ENCODE data around the gene DYSF. TPM values are rescaled to one million over a fixed set of nuclear protein-coding genes. Genes with fewer than 3 reads are reported as not detected.

DYSF gene
- total RNA-seq, 1 experiment from 2014 or later: 0.24 TPM

DNA sequence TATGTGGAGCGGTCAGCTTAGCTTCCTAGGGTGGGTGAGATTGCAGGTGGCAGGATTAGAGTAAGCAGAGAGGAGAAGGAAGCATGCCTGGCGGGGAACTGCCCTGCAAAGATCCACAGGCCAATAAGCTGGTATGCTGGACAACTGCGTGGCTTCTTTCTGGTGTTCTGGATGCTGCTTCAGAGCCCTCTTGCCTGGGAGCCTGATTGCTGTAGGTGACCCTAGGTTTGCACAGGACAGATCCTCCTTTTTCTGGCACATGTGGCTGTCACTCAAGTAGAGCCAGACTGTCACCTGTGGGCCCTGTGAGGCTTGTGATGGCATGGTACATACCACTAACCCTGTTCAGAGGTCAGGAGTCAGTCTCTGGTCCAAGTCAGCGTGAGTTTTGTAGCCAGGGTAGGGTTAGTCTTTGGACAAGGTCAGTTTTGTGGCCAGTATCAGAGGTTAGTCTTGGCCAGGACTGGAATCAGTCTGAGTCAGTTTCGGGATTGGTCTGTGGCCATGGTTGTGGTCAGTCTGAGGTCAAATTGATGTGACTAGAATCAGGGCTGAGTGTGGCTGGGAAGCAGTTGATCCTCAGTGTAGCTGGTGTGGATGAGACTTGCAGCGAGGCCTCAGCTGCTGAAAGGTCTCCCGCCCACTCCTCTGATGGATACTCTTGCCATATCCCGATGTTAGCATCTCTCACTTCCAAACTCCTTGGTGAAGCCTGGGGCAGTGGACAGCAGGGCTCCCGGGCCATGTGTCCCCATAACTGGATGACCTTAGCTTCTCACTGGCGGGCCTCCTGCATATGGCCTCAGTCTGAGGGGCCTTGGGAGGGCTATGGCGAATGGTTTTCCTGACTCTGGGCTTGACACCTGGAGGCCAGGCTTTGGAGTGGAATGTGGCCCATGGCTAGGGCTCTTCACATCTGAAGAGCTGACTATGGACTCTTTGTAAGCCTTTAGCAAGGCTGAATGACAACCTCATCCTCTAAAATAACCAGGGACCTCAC, 260.5 kb downstream of the DYSF start:
- H3K4me1 ChIP-seq (ENCODE audit: insufficient read depth, low read length, poor library complexity, severe bottlenecking): no peaks in the 10 kb centered on the region
- no peak for DNase-seq (ENCODE audit: low spot score)
- CTCF ChIA-PET: no interaction called here
- H3K27me3 ChIP-seq (replicated peaks; ENCODE audit: insufficient read depth, low read depth, low read length, poor library complexity): no peaks in the 10 kb centered on the region
- BruUV-seq (replicated peaks): no TSS peak
- intact Hi-C loops (cut with micrococcal nuclease; ENCODE audit: unreplicated experiment): no loop called here
- POLR2A ChIA-PET (ENCODE audit: low non-redundant PET): no interaction called here
- no peak for TF ChIP-seq CTCF (conservative IDR thresholded peaks at IDR 0.05; ENCODE audit: low read depth, low read length)
- TF ChIP-seq EZH2 (IDR thresholded peaks at IDR 0.05; ENCODE audit: borderline replicate concordance, low read depth, low read length, poor library complexity, severe bottlenecking): no peak
- no peaks in the 10 kb centered on the region for H3K36me3 ChIP-seq (ENCODE audit: insufficient read depth, low read length, poor library complexity, severe bottlenecking)
- H3K4me3 ChIP-seq (ENCODE audit: low read depth, low read length, poor library complexity, severe bottlenecking): no peak overlapping the region
- H3K27ac ChIP-seq (ENCODE audit: low read depth, low read length, poor library complexity, severe bottlenecking): no peak overlapping the region
- H3K9me3 ChIP-seq (ENCODE audit: low read depth, low read length, poor library complexity, severe bottlenecking): no peaks in the 10 kb centered on the region

DNA sequence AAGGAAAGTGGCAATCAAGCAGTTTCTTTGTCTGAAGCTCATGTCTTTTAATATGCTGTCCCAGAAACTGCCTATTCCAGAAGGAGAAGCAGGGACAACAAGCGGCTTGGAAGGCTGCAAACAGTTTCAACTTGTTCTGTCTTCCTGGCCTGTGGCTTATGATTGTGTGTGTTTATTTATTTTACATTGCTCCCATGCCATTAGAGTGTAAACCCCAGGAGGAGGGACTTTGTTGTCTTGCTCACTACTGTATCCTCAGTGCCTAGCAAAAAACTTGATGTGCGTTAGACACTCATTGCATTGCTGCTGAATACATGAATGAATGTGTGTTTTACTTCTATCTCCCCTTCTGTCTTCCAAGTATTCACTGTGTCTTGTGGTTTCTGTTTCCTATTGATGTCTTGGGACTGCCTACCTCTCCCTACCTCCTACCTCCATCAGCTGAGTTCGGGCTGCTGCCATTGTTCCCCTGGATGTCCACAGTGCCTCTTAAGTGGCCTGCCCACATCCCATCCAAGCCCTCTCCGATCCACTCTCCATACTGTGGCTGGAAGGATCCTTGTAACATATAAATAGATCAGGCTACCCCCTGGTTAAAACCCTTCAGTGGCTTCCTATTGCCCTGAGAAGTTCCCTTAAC, 261.4 kb downstream of the DYSF start:
- Histone ChIP-seq H3K4me3 (ENCODE audit: low read depth, low read length, poor library complexity, severe bottlenecking) (no peak overlapping the region), H3K4me1 (ENCODE audit: insufficient read depth, low read length, poor library complexity, severe bottlenecking) (no peaks in the 10 kb centered on the region), H3K27me3 (replicated peaks; ENCODE audit: insufficient read depth, low read depth, low read length, poor library complexity) (no peaks in the 10 kb centered on the region), H3K27ac (ENCODE audit: low read depth, low read length, poor library complexity, severe bottlenecking) (no peak overlapping the region), H3K36me3 (ENCODE audit: insufficient read depth, low read length, poor library complexity, severe bottlenecking) (no peaks in the 10 kb centered on the region), H3K9me3 (ENCODE audit: low read depth, low read length, poor library complexity, severe bottlenecking) (no peaks in the 10 kb centered on the region)
- TF ChIP-seq CTCF (conservative IDR thresholded peaks at IDR 0.05; ENCODE audit: low read depth, low read length) (no peak), EZH2 (IDR thresholded peaks at IDR 0.05; ENCODE audit: borderline replicate concordance, low read depth, low read length, poor library complexity, severe bottlenecking) (no peak)
- intact Hi-C loops (cut with micrococcal nuclease; ENCODE audit: unreplicated experiment): no loop called here
- ChIA-PET CTCF (no interaction called here), POLR2A (ENCODE audit: low non-redundant PET) (no interaction called here)
- DNase-seq (ENCODE audit: low spot score): no peak
- BruUV-seq (replicated peaks): no TSS peak

DNA sequence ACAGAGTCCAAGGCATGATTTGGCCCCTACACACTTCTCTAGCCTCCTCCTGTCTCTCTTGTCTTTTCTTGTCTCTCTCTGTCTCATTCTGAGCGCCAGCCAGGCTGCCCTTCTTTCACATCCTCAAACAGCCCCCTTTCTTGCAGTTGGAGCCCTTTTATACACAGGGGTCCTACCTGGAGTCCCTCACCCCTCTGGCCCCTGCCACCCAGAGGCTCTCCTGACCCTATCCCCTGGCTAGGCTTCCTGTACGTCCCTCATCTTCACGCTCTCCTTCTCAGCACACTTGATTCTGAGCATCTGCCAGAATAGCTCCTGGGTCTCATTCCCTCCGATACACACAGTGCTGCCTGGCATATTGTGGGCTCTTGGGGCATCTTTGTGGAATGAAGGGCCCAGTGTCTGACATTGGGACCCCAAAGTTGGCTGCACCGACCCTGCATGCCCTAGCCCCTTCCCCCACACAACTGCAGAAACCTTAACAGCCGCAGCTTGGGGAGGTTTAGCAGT, 261.9 kb downstream of the DYSF start:
- CTCF ChIA-PET: no interaction called here
- Histone ChIP-seq H3K9me3 (ENCODE audit: low read depth, low read length, poor library complexity, severe bottlenecking) (no peaks in the 10 kb centered on the region), H3K36me3 (ENCODE audit: insufficient read depth, low read length, poor library complexity, severe bottlenecking) (no peaks in the 10 kb centered on the region), H3K27ac (ENCODE audit: low read depth, low read length, poor library complexity, severe bottlenecking) (no peak overlapping the region), H3K27me3 (replicated peaks; ENCODE audit: insufficient read depth, low read depth, low read length, poor library complexity) (no peaks in the 10 kb centered on the region), H3K4me1 (ENCODE audit: insufficient read depth, low read length, poor library complexity, severe bottlenecking) (no peaks in the 10 kb centered on the region), H3K4me3 (ENCODE audit: low read depth, low read length, poor library complexity, severe bottlenecking) (no peak overlapping the region)
- TF ChIP-seq CTCF (conservative IDR thresholded peaks at IDR 0.05; ENCODE audit: low read depth, low read length) (no peak), EZH2 (IDR thresholded peaks at IDR 0.05; ENCODE audit: borderline replicate concordance, low read depth, low read length, poor library complexity, severe bottlenecking) (no peak)
- BruUV-seq (replicated peaks): no TSS peak
- intact Hi-C loops (cut with micrococcal nuclease; ENCODE audit: unreplicated experiment): no loop called here
- POLR2A ChIA-PET (ENCODE audit: low non-redundant PET): no interaction called here
- DNase-seq (ENCODE audit: low spot score): no peak
